C1 segment of cervical spinal cord (tissue), 14 donors: ENCODE data around the gene RETREG3.

Experiments used
- DNase-seq, 14 donors: peaks; one replicate each; lab custom pipeline; 2025; lab: John Stamatoyannopoulos, UW

Gene RETREG3

DNA sequence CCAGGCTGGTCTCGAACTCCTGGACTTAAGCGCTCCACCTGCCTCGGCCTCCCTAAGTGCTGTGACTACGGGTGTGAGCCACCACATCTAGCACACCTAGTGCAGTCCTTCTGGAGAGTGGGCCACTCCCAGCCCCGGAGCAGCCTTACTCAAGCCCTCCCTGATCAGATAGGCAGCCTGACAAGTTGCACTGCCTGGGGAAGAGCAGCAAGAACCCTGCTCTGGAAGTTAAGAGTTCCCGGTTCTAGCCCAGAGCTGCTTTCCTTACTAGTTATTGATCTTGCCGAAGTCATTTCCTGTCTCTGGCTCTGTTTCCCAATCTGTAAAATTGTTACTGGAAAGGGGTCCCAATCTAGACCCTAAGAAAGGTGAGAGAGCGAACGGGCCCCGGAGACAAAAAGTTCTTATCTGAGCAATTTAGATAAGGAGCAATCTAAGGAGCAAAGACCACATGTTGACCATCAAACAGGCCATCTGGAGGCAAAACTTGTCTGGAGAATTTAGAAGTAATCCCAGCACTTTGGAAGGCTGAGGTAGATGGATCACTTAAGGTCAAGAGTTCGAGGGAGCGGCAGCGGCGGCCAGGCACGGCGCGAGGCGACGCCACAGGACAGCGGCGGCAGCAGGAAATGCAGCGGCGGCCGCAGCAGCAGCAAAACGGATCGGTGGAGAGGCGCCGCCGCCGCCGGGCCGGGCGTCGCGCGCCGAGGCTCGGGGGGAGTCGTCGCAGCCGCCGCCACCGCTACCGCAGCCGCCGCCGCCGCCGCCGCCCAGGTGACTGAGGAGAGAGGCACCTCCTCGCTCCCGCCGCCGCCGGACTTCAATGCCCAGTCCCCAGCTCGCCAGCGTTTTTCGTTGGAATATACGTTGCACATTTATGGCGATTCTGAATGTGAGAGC lies 77.5 kb downstream of the RETREG3 start:
- DNase-seq = peak in 9 of 14 donors; percentile 14 to 68 (median 36)

DNA sequence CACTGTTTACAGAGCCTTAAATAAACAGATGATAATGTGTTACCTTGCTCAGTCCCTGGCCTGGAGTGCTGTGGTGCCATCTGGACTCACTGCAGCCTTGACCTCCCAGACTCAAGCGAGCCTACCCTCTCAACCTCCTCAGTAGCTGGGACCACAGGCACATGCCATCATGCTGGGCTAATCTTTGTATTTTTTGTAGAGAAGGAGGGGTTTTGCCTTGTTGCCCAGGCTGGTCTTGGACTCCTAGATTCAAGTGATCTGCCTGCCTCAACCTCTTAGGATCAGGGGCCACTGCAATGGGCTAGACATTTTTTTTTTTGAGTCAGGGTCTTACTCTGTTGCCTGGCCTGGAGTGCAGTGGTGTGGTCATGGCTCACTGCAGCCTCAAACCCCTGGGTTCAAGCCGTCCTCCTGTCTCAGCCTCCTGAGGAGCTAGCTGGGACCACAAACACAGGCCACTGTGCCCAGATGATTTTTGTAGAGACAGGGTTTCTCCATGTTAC lies 78.2 kb downstream of the RETREG3 start:
- no peak for DNase-seq
